HL-60 (cell line): ENCODE results near the gene PTTG1IP2.

ENCODE experiments used
- DNase-seq, 2 experiments: peaks; one replicate each; pipeline ENCODE4 v3.0.0-alpha.2; 2010 to 2020; ENCODE audit warnings: low read depth in 1 of 2, low spot score in 1 of 2
- H3K27ac ChIP-seq: fragments of 250-450 bp; sonication (Bioruptor Pico); replicated peaks from 2 replicates; pipeline ENCODE4 v1.5.1; 2020; ENCODE audit warnings: mild to moderate bottlenecking, moderate library complexity
- H3K27me3 ChIP-seq: fragments of 250-450 bp; sonication (Bioruptor Pico); 2 replicates; pipeline ENCODE4 v1.5.1; 2021; ENCODE audit warnings: mild to moderate bottlenecking, moderate library complexity; ENCODE audit not compliant: insufficient read depth, poor library complexity, severe bottlenecking
- H3K4me3 ChIP-seq: replicated peaks from 2 replicates; pipeline ENCODE4 v1.5.1; 2011; ENCODE audit warnings: mild to moderate bottlenecking, control low read depth, low read length; ENCODE audit not compliant: insufficient read depth
- CTCF ChIP-seq: IDR thresholded peaks from one replicate; pipeline ENCODE4 v1.5.1; 2011; ENCODE audit warnings: low read length, control low read depth, inconsistent platforms; ENCODE audit not compliant: insufficient read depth
- GABPA ChIP-seq: IDR thresholded peaks from 2 replicates; pipeline ENCODE4 v1.6.1; 2012; ENCODE audit warnings: low read depth
- POLR2AphosphoS5 ChIP-seq: IDR thresholded peaks from 2 replicates; pipeline ENCODE4 v1.6.1; 2012; ENCODE audit warnings: low read depth
- REST ChIP-seq: IDR thresholded peaks from 2 replicates; pipeline ENCODE4 v1.6.1; 2012; ENCODE audit warnings: low read depth; ENCODE audit not compliant: insufficient replicate concordance
- SPI1 ChIP-seq: IDR thresholded peaks from 2 replicates; pipeline ENCODE4 v1.6.1; 2012; ENCODE audit warnings: low read depth, mild to moderate bottlenecking, borderline replicate concordance

Gene PTTG1IP2

GRCh38 chr7:90492250-90492649 is 22.8 kb downstream of the PTTG1IP2 start:
- H3K27me3 ChIP-seq: peaks cover 4% of the 10 kb centered on the region
- no peak overlapping the region for H3K27ac ChIP-seq
- TF ChIP-seq CTCF: no peak
- no peak for DNase-seq
- no peak overlapping the region for H3K4me3 ChIP-seq

- no peak for TF ChIP-seq GABPA
- TF ChIP-seq POLR2AphosphoS5: no peak
- no peak for TF ChIP-seq REST
- TF ChIP-seq SPI1: no peak
- TF ChIP-seq CTCF: no peak
- H3K27me3 ChIP-seq: no peaks in the 10 kb centered on the region
Observed at GRCh38 chr7:90495241-90495640, 25.8 kb downstream of the PTTG1IP2 start.

GRCh38 chr7:90502539-90502938 is 33.1 kb downstream of the PTTG1IP2 start:
- Histone ChIP-seq H3K4me3 (no peak overlapping the region), H3K27me3 (no peaks in the 10 kb centered on the region), H3K27ac (no peak overlapping the region)
- DNase-seq: no peak
- TF ChIP-seq REST (no peak), GABPA (no peak), CTCF (no peak), SPI1 (no peak), POLR2AphosphoS5 (no peak)

More at GRCh38 chr7:90495241-90495640, 25.8 kb downstream of the PTTG1IP2 start:
- no peak overlapping the region for H3K27ac ChIP-seq
- no peak for DNase-seq
- no peak overlapping the region for H3K4me3 ChIP-seq

GRCh38 chr7:90503367-90503766 is 33.9 kb downstream of the PTTG1IP2 start:
- Histone ChIP-seq H3K27ac (no peak overlapping the region), H3K4me3 (no peak overlapping the region), H3K27me3 (no peaks in the 10 kb centered on the region)
- no peak for DNase-seq
- TF ChIP-seq REST: no peak
- no peak for TF ChIP-seq POLR2AphosphoS5
- TF ChIP-seq CTCF: no peak
- no peak for TF ChIP-seq GABPA
- TF ChIP-seq SPI1: no peak
